Measurements from ENCODE around the gene SELENOP. TPM values are rescaled to one million over a fixed set of nuclear protein-coding genes. Genes with fewer than 3 reads are reported as not detected.
"Not testable (repeated sequence)": the region's sequence is repeated elsewhere in the genome, so short reads cannot be mapped to it uniquely, and the experiment has no call there.

Gene SELENOP
- total RNA-seq, 2 donors from 2014 or later, result 0.16 to 0.34 TPM

DNA sequence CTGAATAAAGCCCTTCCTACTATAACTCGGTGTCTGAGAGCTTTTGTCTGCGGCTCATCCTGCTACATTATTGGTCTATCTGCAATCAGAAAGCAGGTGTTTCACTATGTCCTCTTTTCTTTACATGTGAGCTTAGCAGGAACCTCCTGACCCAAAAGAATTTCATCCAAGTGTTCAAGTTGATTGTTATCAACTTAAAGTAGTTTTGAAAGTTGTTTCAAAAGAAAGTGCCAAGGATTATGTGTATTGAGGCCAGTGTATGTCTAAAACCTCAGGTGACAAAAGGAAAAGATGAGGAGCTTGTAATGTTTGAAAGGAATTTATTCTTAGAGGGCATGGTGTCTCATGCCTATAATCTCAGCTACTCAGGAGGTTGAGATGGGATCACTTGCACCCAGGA, 8.1 kb upstream of the SELENOP start:
- Mint-ChIP-seq H3K27me3 (ENCODE audit: low read depth) (no peaks in the 10 kb centered on the region), H3K27ac (no peak overlapping the region), H3K4me3 (no peak overlapping the region), H3K36me3 (ENCODE audit: insufficient read depth in 2 of 2) (no peaks in the 10 kb centered on the region), H3K9me3 (no peaks in the 10 kb centered on the region), H3K4me1 (ENCODE audit: low read depth) (no peaks in the 10 kb centered on the region)
- DNase-seq (no peak), ATAC-seq (replicated peaks in 1 of 2) (no peak)

DNA sequence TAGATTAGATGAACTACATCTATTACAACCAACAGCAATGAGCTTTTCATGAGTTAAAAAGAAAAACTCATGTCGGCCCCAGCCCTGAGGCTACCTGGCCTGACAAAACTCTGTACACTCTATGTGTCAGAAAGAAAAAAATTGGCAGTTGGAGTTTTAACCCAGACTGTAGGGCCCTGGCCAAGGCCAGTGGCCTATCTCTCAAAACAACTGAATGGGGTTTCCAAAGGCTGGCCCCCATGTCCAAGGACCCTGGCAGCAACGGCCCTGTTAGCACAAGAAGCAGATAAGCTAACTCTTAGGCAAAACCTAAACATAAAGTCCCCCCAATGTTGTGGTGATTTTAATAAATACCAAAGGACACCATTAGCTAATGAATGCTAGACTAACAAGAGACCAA, 4.9 kb upstream of the SELENOP start:
- not testable (repeated sequence) for H3K36me3 Mint-ChIP-seq (ENCODE audit: insufficient read depth in 2 of 2); H3K4me1 Mint-ChIP-seq (ENCODE audit: low read depth); H3K9me3 Mint-ChIP-seq; H3K27ac Mint-ChIP-seq; H3K4me3 Mint-ChIP-seq; DNase-seq; ATAC-seq (replicated peaks in 1 of 2); H3K27me3 Mint-ChIP-seq (ENCODE audit: low read depth)

DNA sequence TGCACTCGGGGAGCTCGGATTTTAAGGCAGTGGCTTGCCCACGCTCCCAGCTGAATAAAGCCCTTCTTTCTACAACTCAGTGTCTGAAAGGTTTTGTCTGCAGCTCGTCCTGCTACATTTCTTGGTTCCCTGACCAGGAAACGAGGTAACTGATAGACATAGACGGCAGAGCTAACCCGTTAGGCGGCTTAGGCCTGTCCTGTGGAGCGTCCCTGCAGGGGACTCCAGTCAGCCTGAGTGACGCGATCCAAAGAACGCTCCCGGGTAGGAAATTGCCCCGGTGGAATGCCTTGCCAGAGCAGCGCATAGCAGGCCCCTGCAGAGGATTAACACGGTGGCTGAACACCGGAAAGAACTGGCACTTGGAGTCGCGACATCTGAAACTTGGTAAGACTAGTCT, 1.8 kb upstream of the SELENOP start:
- Mint-ChIP-seq H3K4me1 (ENCODE audit: low read depth) (peaks cover 6% of the 10 kb centered on the region), H3K27me3 (ENCODE audit: low read depth) (no peaks in the 10 kb centered on the region), H3K36me3 (ENCODE audit: insufficient read depth in 2 of 2) (no peaks in the 10 kb centered on the region), H3K27ac (no peak overlapping the region), H3K4me3 (no peak overlapping the region), H3K9me3 (no peaks in the 10 kb centered on the region)
- no peak for DNase-seq
- no peak for ATAC-seq (replicated peaks in 1 of 2)

DNA sequence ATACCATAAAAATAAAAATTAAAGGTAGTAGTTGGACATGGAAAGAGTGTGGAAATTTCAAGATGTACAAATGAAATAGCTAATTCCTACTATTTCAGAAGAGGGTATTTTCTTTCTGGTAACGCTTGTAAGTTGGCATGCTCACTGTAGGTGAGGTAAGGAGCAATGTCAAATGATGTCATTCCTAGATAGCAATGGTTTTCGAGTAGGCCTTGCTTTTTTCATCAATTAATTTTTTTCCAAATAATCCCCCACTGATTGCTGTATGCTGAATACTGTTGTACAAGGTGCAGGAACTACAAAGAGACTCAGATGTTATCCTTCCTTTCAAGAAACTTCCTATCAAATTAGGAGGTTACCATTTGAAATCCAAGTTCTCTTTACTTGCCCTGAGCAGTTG, 928 bp upstream of the SELENOP start:
- Mint-ChIP-seq H3K9me3 (no peaks in the 10 kb centered on the region), H3K4me3 (no peak overlapping the region), H3K27ac (no peak overlapping the region), H3K4me1 (ENCODE audit: low read depth) (peaks cover 6% of the 10 kb centered on the region), H3K27me3 (ENCODE audit: low read depth) (no peaks in the 10 kb centered on the region), H3K36me3 (ENCODE audit: insufficient read depth in 2 of 2) (no peaks in the 10 kb centered on the region)
- DNase-seq (no peak), ATAC-seq (replicated peaks in 1 of 2) (no peak)

DNA sequence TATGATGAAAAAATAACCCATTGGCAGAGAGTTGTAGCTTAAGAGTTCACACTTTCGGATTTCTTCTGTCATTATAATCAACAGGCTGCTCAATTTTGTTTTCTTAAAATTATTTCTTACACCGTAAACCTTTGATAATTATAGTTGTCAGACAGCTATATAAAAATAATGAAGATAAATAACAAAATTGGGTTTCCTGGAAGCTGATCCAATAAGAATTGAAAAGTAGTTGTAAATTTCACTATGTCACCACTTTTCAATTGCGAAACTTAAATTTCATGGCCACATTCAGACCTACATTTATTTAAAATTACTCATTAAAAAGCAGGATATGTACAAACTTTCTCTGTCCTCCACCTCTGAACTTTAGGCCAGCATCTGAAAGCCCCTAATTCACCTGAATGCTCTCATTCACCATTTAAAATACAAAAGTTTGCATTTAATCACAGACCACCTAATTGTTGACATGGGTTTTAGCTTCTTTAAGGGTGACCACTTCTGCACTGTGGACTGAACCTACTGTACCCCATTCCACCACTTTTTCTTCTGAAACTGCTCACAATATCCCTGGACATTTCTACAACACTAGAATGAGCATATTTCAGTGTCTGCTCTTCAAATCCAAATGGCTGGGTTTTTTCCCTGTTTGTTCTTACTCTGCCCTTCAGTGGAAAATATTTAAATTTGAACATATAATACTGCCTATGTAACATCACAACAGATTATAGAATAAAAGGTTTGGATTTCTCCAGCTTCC, 680 bp downstream of the SELENOP start:
- Mint-ChIP-seq H3K36me3 (ENCODE audit: insufficient read depth in 2 of 2) (no peaks in the 10 kb centered on the region), H3K4me1 (ENCODE audit: low read depth) (peaks cover 6% of the 10 kb centered on the region), H3K9me3 (no peaks in the 10 kb centered on the region), H3K27me3 (ENCODE audit: low read depth) (no peaks in the 10 kb centered on the region), H3K4me3 (no peak overlapping the region), H3K27ac (no peak overlapping the region)
- DNase-seq (no peak), ATAC-seq (replicated peaks in 1 of 2) (no peak)

DNA sequence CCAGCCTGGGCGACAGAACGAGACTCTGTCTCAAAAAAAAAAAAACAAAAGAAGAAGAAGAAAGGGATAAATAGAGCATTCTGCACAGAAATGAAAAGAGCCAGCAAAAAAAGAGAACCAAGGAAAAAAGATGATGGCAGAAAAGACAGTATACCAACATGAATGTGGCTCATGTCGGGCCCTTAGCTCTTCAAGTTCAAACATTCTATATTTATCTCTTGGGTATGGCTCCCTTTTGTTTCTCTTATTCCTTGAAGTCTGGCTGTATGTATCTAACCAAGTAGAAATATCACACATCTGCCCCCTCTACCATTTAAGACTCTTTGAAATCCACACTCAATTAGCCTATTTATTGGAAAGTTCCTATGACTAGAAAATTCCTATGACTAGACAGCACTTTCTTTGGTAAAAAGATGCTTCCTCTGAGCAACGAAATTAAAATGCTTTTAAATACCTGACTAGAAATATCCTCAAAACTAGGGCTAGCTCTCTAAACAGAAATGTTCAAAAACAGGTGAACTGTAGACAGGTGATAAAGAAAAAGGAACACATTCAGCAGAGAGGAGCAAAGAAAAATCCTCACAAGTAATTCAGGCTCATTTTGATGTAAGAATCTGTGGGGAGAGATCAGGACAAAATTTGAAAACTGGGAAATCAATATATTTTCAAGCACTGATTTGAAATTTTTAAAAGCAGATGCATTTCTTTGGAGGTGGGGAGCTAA, 2.6 kb downstream of the SELENOP start:
- DNase-seq (no peak), ATAC-seq (replicated peaks in 1 of 2) (no peak)
- Mint-ChIP-seq H3K4me1 (ENCODE audit: low read depth) (peaks cover 6% of the 10 kb centered on the region), H3K9me3 (no peaks in the 10 kb centered on the region), H3K27me3 (ENCODE audit: low read depth) (no peaks in the 10 kb centered on the region), H3K36me3 (ENCODE audit: insufficient read depth in 2 of 2) (no peaks in the 10 kb centered on the region), H3K27ac (no peak overlapping the region), H3K4me3 (no peak overlapping the region)

DNA sequence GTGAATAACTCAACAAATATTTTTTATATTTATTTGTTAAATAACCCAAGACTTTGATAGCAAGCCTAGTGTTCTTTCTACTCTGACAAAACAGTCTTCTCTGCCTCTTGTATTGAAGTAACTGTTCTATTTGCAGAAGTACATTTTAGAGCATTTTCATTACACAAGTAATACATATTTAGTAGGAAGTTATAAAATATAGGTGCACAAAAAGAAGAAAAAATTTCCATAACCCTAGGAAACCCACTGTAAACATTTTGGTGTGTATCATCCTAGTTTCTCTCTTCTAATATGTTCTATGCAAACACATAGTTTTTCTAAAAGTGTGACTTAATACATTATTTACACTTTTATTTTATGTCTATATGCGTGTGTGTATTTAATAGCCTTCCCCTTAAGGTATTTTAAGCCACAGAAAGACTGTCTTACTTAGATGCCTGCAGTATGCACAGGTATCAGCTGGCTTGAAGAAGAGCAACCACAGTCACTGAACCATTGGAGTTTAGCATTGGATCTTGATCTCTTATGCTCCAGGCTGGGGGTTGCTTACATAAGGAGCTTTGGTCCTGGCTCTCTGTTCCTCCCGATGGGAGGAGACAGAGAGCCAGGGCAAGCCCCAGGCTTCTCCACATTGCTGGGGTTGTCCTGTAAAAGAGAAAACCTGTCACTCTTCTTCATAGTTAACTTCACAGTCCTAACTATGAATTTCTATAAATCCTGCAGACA, 3.8 kb downstream of the SELENOP start:
- Mint-ChIP-seq H3K4me1 (ENCODE audit: low read depth) (peaks cover 6% of the 10 kb centered on the region), H3K27me3 (ENCODE audit: low read depth) (no peaks in the 10 kb centered on the region), H3K9me3 (no peaks in the 10 kb centered on the region), H3K4me3 (no peak overlapping the region), H3K27ac (no peak overlapping the region), H3K36me3 (ENCODE audit: insufficient read depth in 2 of 2) (no peaks in the 10 kb centered on the region)
- ATAC-seq (replicated peaks in 1 of 2) (no peak), DNase-seq (no peak)

DNA sequence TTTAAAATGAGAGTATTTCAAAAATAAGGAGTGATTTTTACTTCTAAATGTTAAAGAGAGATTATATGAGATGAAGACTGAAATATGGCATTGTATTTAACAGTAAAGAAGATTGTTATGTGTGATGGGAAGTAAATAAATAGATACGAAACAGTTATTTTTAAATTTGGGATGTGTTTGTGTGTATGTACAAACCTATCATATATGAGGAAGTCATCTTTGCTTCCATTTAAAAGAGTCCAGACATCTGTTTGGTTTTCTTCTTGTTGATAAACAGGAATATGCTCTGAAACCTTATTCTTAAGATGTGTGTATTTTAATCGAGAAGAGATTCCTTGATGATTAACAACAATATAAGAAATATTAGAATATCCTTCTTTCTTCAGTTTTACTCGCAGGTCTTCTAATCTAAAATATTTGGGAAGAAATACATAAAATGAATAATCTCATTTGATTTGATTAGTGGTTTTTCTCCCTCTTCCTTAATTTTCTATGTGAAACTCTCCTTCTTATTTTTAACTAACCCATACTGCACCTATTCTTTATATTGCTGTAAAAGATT, 4.9 kb downstream of the SELENOP start:
- H3K4me1 Mint-ChIP-seq (ENCODE audit: low read depth), result peaks cover 4% of the 10 kb centered on the region
- ATAC-seq (replicated peaks in 1 of 2) (no peak), DNase-seq (no peak)
- no peaks in the 10 kb centered on the region for H3K9me3 Mint-ChIP-seq
- H3K27me3 Mint-ChIP-seq (ENCODE audit: low read depth), result no peaks in the 10 kb centered on the region
- H3K36me3 Mint-ChIP-seq (ENCODE audit: insufficient read depth in 2 of 2), result no peaks in the 10 kb centered on the region
- H3K4me3 Mint-ChIP-seq, result no peak overlapping the region
- H3K27ac Mint-ChIP-seq, result no peak overlapping the region

DNA sequence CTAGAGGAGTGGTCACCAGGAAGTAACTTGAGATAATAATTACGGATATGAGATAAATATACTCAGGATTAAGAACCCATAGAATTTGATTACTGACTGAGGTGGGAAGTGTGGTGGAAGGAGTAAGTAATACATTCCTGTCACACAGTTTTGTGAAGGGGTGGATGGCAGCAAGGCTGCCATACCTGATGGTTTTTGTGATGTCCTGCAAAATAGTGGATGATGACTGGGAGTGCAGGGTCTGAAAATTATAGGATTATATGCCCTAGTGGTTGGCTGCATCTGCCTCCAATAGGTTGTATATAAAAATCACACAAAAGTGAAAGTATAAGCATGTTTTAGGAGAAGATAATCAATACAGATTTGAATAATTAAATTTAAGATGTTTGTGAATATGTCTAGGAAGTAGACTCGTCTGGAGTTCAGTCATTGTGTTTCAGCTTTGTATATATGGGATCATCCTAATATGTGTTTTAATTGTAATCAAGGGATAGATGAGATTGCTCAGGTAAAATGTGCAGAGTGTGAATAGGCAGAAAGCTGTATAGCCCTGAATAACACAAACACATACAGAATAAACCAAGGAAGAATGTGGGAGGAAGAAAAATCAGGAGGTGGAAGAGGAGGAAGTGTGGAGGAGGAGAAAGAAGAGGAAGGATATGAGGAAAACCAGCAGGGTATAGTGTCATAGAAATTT, 5.5 kb downstream of the SELENOP start:
- no peaks in the 10 kb centered on the region for H3K9me3 Mint-ChIP-seq
- no peak for DNase-seq
- no peak for ATAC-seq (replicated peaks in 1 of 2)
- no peak overlapping the region for H3K27ac Mint-ChIP-seq
- H3K4me1 Mint-ChIP-seq (ENCODE audit: low read depth), result no peaks in the 10 kb centered on the region
- no peaks in the 10 kb centered on the region for H3K27me3 Mint-ChIP-seq (ENCODE audit: low read depth)
- no peaks in the 10 kb centered on the region for H3K36me3 Mint-ChIP-seq (ENCODE audit: insufficient read depth in 2 of 2)
- no peak overlapping the region for H3K4me3 Mint-ChIP-seq

DNA sequence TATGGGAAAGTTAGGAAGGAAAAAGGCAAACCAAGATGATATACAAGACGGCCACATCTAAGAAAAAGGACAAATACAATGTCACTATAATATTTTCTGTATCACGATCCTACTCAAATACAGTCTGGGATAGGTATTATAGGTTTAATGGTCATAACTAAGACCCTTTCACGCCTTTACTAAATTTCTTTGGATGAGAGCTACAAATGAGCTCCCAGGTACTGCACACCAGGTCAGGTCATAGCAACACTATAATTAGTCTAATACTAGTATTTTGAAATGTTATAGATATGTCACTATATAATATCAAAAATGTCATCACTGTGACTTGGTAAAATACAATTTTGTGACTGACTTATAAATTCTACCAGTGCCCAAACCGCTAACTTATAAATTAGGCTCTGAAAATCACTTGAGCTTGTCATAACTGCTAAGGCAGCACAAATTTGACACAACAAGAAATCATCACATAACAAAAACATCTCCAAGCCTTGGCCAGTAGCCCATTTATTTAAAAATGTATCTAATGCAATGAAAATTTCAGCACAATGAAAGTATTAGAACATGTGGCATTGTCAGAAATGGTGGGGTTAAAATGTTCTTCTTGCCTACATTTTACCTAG, 6.9 kb downstream of the SELENOP start:
- DNase-seq (no peak), ATAC-seq (replicated peaks in 1 of 2) (no peak)
- no peak overlapping the region for H3K4me3 Mint-ChIP-seq
- no peaks in the 10 kb centered on the region for H3K27me3 Mint-ChIP-seq (ENCODE audit: low read depth)
- H3K9me3 Mint-ChIP-seq, result no peaks in the 10 kb centered on the region
- H3K27ac Mint-ChIP-seq, result no peak overlapping the region
- no peaks in the 10 kb centered on the region for H3K36me3 Mint-ChIP-seq (ENCODE audit: insufficient read depth in 2 of 2)
- no peaks in the 10 kb centered on the region for H3K4me1 Mint-ChIP-seq (ENCODE audit: low read depth)

DNA sequence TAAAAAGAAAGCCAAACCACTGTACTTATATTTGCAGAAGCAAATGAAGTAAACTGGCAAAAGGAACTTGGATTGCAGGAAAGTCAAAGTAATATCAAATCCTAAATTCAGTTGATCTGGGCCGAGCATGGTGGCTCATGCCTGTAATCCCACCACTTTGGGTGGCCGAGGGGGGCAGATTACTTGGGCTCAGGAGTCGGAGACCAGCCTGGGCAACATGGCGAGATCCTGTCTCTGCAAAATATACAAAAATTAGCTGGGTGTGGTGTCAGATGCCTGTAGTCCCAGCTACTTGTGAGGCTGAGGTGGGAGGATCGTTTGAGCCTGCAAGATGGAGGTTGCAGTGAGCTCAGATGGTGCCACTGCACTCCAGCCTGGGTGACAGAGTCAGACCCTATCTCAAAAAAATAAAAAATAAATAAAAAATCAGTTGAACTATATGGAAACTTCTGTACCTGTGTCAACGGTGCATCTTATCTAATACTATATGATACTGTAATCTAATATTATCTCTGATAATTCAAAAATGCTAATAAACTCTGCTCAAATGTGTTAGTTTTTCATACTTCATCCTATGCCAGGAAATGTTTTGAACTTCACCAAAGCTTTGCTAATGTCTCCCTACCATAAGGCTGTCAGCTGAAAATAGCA, 10.1 kb downstream of the SELENOP start:
- Mint-ChIP-seq H3K27ac (no peak overlapping the region), H3K9me3 (no peaks in the 10 kb centered on the region), H3K4me1 (ENCODE audit: low read depth) (no peaks in the 10 kb centered on the region), H3K27me3 (ENCODE audit: low read depth) (no peaks in the 10 kb centered on the region), H3K36me3 (ENCODE audit: insufficient read depth in 2 of 2) (peaks cover 0 to 1% of the 10 kb centered on the region in 2 donors), H3K4me3 (no peak overlapping the region)
- ATAC-seq (replicated peaks in 1 of 2) (no peak), DNase-seq (no peak)

DNA sequence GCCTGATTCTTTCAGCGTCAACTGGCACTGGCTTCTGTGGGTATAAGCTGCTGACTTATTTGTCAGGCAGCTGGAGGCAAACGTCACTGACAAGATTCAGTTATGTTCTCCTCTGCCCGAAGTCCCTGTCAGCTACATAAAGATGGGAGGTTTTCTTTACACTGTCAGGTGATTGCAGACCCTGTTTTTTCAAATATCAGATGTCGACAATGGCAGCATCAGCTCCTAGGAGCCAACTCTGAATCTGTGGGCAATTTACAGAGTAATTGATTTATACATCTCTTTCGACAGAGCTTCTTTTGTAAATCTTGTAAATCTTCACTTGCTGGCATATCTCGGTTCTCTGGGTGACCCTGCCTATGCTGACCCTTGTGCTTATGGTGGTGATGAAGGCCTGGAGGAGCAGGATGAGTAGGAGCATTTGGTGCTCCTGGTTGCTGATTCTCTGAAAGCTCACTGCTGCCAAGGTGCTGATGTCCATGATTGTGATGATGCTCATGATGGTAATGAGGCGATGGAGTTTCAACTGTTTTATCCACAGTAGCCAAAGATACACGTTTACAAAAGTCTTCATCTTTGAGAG, 10.9 kb downstream of the SELENOP start:
- H3K4me1 Mint-ChIP-seq (ENCODE audit: low read depth), result no peaks in the 10 kb centered on the region
- ATAC-seq (replicated peaks in 1 of 2), result no peak
- H3K36me3 Mint-ChIP-seq (ENCODE audit: insufficient read depth in 2 of 2), result peaks cover 0 to 2% of the 10 kb centered on the region in 2 donors
- H3K4me3 Mint-ChIP-seq, result no peak overlapping the region
- no peak overlapping the region for H3K27ac Mint-ChIP-seq
- H3K27me3 Mint-ChIP-seq (ENCODE audit: low read depth), result no peaks in the 10 kb centered on the region
- no peaks in the 10 kb centered on the region for H3K9me3 Mint-ChIP-seq
- DNase-seq, result no peak
